Left ventricle myocardium inferior (tissue), 1 donor: ENCODE results near the gene FOXD1. TPM values are rescaled to one million over a fixed set of nuclear protein-coding genes. Genes with fewer than 3 reads are reported as not detected.
"Not testable (repeated sequence)": the region's sequence is repeated elsewhere in the genome, so short reads cannot be mapped to it uniquely, and the experiment has no call there.

ENCODE experiments used
- DNase-seq: peaks from one replicate; pipeline ENCODE4 v3.0.0-alpha.2; 2020
- H3K27ac ChIP-seq: fragments of 200-600 bp; replicated peaks from 2 replicates; pipeline ENCODE4 v1.8.0; 2021
- H3K27me3 ChIP-seq: fragments of 200-600 bp; 2 replicates; pipeline ENCODE4 v1.8.0; 2021; ENCODE audit warnings: low read depth
- H3K36me3 ChIP-seq: fragments of 200-600 bp; 2 replicates; pipeline ENCODE4 v1.8.0; 2021
- H3K4me1 ChIP-seq: fragments of 200-600 bp; 2 replicates; pipeline ENCODE4 v1.8.0; 2021
- H3K4me3 ChIP-seq: fragments of 200-600 bp; 2 replicates; pipeline ENCODE4 v1.8.0; 2021; ENCODE audit warnings: mild to moderate bottlenecking, moderate library complexity
- H3K9me3 ChIP-seq: fragments of 200-600 bp; replicated peaks from 2 replicates; pipeline ENCODE4 v1.8.0; 2021
- intact Hi-C: fragments of 100-400 bp; cut with micrococcal nuclease; formaldehyde crosslinking; loops from one replicate; pipeline ENCODE4 v1.11.0; 2022
- total RNA-seq: library from RNA; stranded (reverse); fragmentation: NEBNext Ultra II Directional; extraction: Animal tissue kit (Norgen Biotek cat#: 25700); gene quantifications from one replicate; pipeline ENCODE4 v1.2.1, GENCODE V29; 2021
- TF ChIP-seq, protein P1 (sequence below): fragments of 200-600 bp; IDR thresholded peaks from 2 replicates; pipeline ENCODE4 v1.8.0; 2021; ENCODE audit warnings: antibody characterized with exemption, mild to moderate bottlenecking, borderline replicate concordance
- donor health status: DM: no; HTN: yes; CAD: no; lungs with severe emphysema.

Gene FOXD1
- total RNA-seq, 1 donor from 2014 or later = 0.19 TPM

- DNase-seq = no peak
- intact Hi-C loops = no loop called here
- TF ChIP-seq, protein P1, sequence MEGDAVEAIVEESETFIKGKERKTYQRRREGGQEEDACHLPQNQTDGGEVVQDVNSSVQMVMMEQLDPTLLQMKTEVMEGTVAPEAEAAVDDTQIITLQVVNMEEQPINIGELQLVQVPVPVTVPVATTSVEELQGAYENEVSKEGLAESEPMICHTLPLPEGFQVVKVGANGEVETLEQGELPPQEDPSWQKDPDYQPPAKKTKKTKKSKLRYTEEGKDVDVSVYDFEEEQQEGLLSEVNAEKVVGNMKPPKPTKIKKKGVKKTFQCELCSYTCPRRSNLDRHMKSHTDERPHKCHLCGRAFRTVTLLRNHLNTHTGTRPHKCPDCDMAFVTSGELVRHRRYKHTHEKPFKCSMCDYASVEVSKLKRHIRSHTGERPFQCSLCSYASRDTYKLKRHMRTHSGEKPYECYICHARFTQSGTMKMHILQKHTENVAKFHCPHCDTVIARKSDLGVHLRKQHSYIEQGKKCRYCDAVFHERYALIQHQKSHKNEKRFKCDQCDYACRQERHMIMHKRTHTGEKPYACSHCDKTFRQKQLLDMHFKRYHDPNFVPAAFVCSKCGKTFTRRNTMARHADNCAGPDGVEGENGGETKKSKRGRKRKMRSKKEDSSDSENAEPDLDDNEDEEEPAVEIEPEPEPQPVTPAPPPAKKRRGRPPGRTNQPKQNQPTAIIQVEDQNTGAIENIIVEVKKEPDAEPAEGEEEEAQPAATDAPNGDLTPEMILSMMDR = no peak
- no peak overlapping the region for H3K27ac ChIP-seq
- peaks cover 14% of the 10 kb centered on the region for H3K4me1 ChIP-seq
- H3K27me3 ChIP-seq = peaks cover 21% of the 10 kb centered on the region
- H3K36me3 ChIP-seq = no peaks in the 10 kb centered on the region
- no peaks in the 10 kb centered on the region for H3K9me3 ChIP-seq
- H3K4me3 ChIP-seq = no peak overlapping the region
These were observed 44.8 kb upstream of the FOXD1 start for GRCh38 chr5:73493421-73493820.

DNA sequence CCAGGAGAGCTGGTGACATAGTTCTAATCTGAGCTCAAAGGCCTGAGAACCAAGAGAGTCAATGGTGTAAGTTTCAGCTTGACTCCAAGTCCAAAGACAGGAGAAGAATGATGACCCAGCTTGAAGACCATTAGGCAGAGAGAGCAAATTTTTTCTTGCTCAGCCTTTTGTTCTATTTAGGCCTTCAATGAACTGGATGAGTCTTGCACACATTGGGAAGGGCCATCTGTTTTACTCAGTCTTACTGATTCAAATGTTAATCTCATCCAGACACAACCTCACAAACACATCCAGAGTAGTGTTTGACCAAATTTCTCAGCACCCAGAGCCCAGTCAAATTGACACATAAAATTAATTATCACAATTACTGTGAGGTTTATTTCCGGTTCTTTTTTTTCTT is 42.6 kb upstream of the FOXD1 start:
- Histone ChIP-seq H3K27me3 (peaks cover 43% of the 10 kb centered on the region), H3K4me1 (no peaks in the 10 kb centered on the region), H3K4me3 (no peak overlapping the region), H3K9me3 (no peaks in the 10 kb centered on the region), H3K27ac (no peak overlapping the region), H3K36me3 (no peaks in the 10 kb centered on the region)
- no peak for DNase-seq
- TF ChIP-seq, protein P1 = no peak
- intact Hi-C loops = no loop called here

GRCh38 chr5:73490088-73490487 is 41.5 kb upstream of the FOXD1 start:
- H3K4me1 ChIP-seq = no peaks in the 10 kb centered on the region
- peaks cover 50% of the 10 kb centered on the region for H3K27me3 ChIP-seq
- H3K4me3 ChIP-seq = no peak overlapping the region
- H3K9me3 ChIP-seq = no peaks in the 10 kb centered on the region
- DNase-seq = no peak
- TF ChIP-seq, protein P1 = no peak
- no peak overlapping the region for H3K27ac ChIP-seq
- intact Hi-C loops = no loop called here
- H3K36me3 ChIP-seq = no peaks in the 10 kb centered on the region

DNA sequence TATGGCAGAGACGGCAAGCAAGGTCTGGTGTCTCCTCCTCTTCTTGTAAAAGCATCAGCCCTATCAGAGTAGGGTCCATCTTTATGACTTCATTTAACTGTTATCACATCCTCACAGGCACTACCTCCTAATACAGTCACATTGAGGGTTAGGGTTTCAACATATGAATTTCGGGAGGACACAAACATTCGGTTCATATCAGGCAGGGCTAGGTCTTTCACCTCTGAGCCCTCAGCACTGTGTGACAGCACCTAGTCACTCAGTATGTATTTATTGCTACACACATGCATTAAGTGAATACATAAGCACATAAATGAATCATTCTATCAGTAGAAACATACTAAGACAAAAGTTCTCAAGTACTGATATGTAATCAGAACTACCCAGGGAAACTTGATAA is 40.2 kb upstream of the FOXD1 start:
- Histone ChIP-seq H3K27ac (no peak overlapping the region), H3K9me3 (no peaks in the 10 kb centered on the region), H3K4me3 (no peak overlapping the region), H3K4me1 (no peaks in the 10 kb centered on the region), H3K27me3 (peaks cover 50% of the 10 kb centered on the region), H3K36me3 (no peaks in the 10 kb centered on the region)
- TF ChIP-seq, protein P1 = no peak
- intact Hi-C loops = no loop called here
- no peak for DNase-seq

- Histone ChIP-seq H3K36me3 (no peaks in the 10 kb centered on the region), H3K9me3 (no peaks in the 10 kb centered on the region), H3K27me3 (peaks cover 50% of the 10 kb centered on the region), H3K27ac (no peak overlapping the region), H3K4me3 (no peak overlapping the region), H3K4me1 (no peaks in the 10 kb centered on the region)
- TF ChIP-seq, protein P1 = no peak
- intact Hi-C loops = no loop called here
- DNase-seq = no peak
These were observed 39.2 kb upstream of the FOXD1 start for GRCh38 chr5:73487815-73488214.

- peaks cover 53% of the 10 kb centered on the region for H3K27me3 ChIP-seq
- H3K9me3 ChIP-seq, H3K36me3 ChIP-seq, intact Hi-C loops, DNase-seq, H3K27ac ChIP-seq, H3K4me3 ChIP-seq, H3K4me1 ChIP-seq: not testable (repeated sequence)
These were observed 38.7 kb upstream of the FOXD1 start for GRCh38 chr5:73487257-73487656.
